Colonic mucosa (tissue), 4 donors: Measurements from ENCODE around the gene OR1J4. TPM values are rescaled to one million over a fixed set of nuclear protein-coding genes. Genes with fewer than 3 reads are reported as not detected.

Experiments
- DNase-seq: peaks from one replicate; pipeline ENCODE4 v3.0.0-alpha.2; 2020
- H3K27ac ChIP-seq: fragments of 200-600 bp; one replicate; pipeline ENCODE4 v1.8.0; 2021
- H3K27me3 ChIP-seq: fragments of 200-600 bp; one replicate; pipeline ENCODE4 v1.8.0; 2021
- H3K36me3 ChIP-seq: fragments of 200-600 bp; one replicate; pipeline ENCODE4 v1.8.0; 2021
- H3K4me1 ChIP-seq: fragments of 200-600 bp; one replicate; pipeline ENCODE4 v1.8.0; 2021; ENCODE audit warnings: mild to moderate bottlenecking
- H3K4me3 ChIP-seq: fragments of 200-600 bp; one replicate; pipeline ENCODE4 v1.8.0; 2021
- H3K9ac ChIP-seq, 2 donors: one replicate each; pipeline ENCODE4 v1.7.0; 2013; ENCODE audit warnings: control low read depth in 2 of 2, low read depth in 2 of 2, low read length in 2 of 2
- H3K9me3 ChIP-seq: fragments of 200-600 bp; one replicate; pipeline ENCODE4 v1.8.0; 2021
- CTCF ChIP-seq: fragments of 200-600 bp; IDR thresholded peaks from one replicate; pipeline ENCODE4 v1.8.0; 2022; ENCODE audit warnings: antibody characterized with exemption, mild to moderate bottlenecking
- intact Hi-C: fragments of 100-400 bp; cut with DNase I; formaldehyde crosslinking; loops from one replicate; pipeline ENCODE4 v1.14.1; 2022
- total RNA-seq, 2 donors: library from RNA; stranded (reverse); fragmentation: NEBNext Ultra II Directional in 1 of 2; extraction: Animal tissue kit (Norgen Biotek cat#: 25700) in 1 of 2; gene quantifications; one replicate each; pipeline ENCODE4 v1.2.1, GENCODE V29; 2021
- donor health status: healthy.
- donor health status: DM: no; HTN: no; CAD: no.
- donor health status: DM: no; HTN: no; CAD: no.

OR1J4 gene
- total RNA-seq, 2 donors from 2014 or later, result not detected

GRCh38 chr9:122479062-122479461, 39.9 kb upstream of the OR1J4 start:
- no peak for DNase-seq
- Histone ChIP-seq H3K27ac (no peak overlapping the region), H3K4me1 (no peaks in the 10 kb centered on the region), H3K9ac (no peak overlapping the region), H3K9me3 (no peaks in the 10 kb centered on the region), H3K4me3 (no peak overlapping the region), H3K36me3 (no peaks in the 10 kb centered on the region), H3K27me3 (no peaks in the 10 kb centered on the region)
- TF ChIP-seq CTCF, result no peak
- intact Hi-C loops, result no loop called here

- intact Hi-C loops, result no loop called here
- Histone ChIP-seq H3K27ac (no peak overlapping the region), H3K4me3 (no peak overlapping the region), H3K27me3 (no peaks in the 10 kb centered on the region), H3K9me3 (no peaks in the 10 kb centered on the region), H3K36me3 (no peaks in the 10 kb centered on the region), H3K4me1 (no peaks in the 10 kb centered on the region), H3K9ac (no peak overlapping the region)
- no peak for DNase-seq
- TF ChIP-seq CTCF, result peak; percentile 63
These were observed 20.1 kb upstream of the OR1J4 start for GRCh38 chr9:122498883-122499288.

GRCh38 chr9:122506964-122507363, 12.0 kb upstream of the OR1J4 start:
- no peaks in the 10 kb centered on the region for H3K9me3 ChIP-seq
- no peaks in the 10 kb centered on the region for H3K4me1 ChIP-seq
- H3K27ac ChIP-seq, result no peak overlapping the region
- no peak for DNase-seq
- intact Hi-C loops, result no loop called here
- no peak overlapping the region for H3K9ac ChIP-seq
- H3K36me3 ChIP-seq, result no peaks in the 10 kb centered on the region
- TF ChIP-seq CTCF, result no peak
- no peaks in the 10 kb centered on the region for H3K27me3 ChIP-seq
- no peak overlapping the region for H3K4me3 ChIP-seq

- Histone ChIP-seq H3K27me3 (no peaks in the 10 kb centered on the region), H3K27ac (no peak within 1 kb of the TSS), H3K4me3 (no peak within 1 kb of the TSS), H3K9ac (no peak within 1 kb of the TSS), H3K9me3 (no peaks in the 10 kb centered on the region), H3K36me3 (no peaks in the 10 kb centered on the region), H3K4me1 (no peaks in the 10 kb centered on the region)
- DNase-seq, result no peak
- no peak for TF ChIP-seq CTCF
- intact Hi-C loops, result no loop called here
These were observed 8.4 kb upstream of the OR1J4 start, which contains the start of gene OR1J2 for GRCh38 chr9:122510502-122510901. OR1J2 (plus strand) TSS chr9:122510802; CDS start chr9:122510802, 0 bp downstream.

- Histone ChIP-seq H3K9ac (no peak overlapping the region), H3K9me3 (no peaks in the 10 kb centered on the region), H3K4me1 (no peaks in the 10 kb centered on the region), H3K4me3 (no peak overlapping the region), H3K36me3 (no peaks in the 10 kb centered on the region), H3K27ac (no peak overlapping the region), H3K27me3 (no peaks in the 10 kb centered on the region)
- no peak for DNase-seq
- intact Hi-C loops, result no loop called here
- no peak for TF ChIP-seq CTCF
These were observed 715 bp upstream of the OR1J4 start for GRCh38 chr9:122518226-122518625.

GRCh38 chr9:122519376-122519775, 435 bp downstream of the OR1J4 start:
- no peak for DNase-seq
- Histone ChIP-seq H3K27me3 (no peaks in the 10 kb centered on the region), H3K9me3 (no peaks in the 10 kb centered on the region), H3K36me3 (no peaks in the 10 kb centered on the region), H3K4me1 (no peaks in the 10 kb centered on the region), H3K4me3 (no peak overlapping the region), H3K27ac (no peak overlapping the region), H3K9ac (no peak overlapping the region)
- intact Hi-C loops, result no loop called here
- TF ChIP-seq CTCF, result no peak
